ENCODE measurements around the gene ZNF593. TPM values are rescaled to one million over a fixed set of nuclear protein-coding genes. Genes with fewer than 3 reads are reported as not detected.

ZNF593 gene
- total RNA-seq, 1 donor from 2014 or later, result 18.7 TPM

DNA sequence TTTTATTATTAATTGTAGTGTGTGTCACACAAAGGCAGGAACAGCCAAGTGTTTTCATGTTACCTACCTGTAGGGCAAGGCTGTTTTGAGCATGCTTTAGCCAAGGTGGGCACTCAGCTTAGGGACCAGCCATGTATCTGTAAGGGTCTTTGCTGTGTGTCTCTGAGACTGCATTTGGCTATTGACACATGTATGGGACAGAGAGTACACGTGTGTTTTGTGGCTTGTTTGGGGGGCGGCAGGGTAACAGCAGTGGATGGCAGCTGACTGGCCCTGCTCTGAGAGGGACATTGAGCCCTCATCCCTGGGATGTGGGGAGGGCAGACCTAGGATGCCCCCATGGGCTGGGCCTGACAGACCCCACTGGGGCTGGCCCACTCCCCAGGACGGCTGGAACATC lies 27.6 kb downstream of the ZNF593 start:
- Histone ChIP-seq H3K4me3 (no peak overlapping the region), H3K27ac (no peak overlapping the region), H3K36me3 (no peaks in the 10 kb centered on the region), H3K27me3 (no peaks in the 10 kb centered on the region), H3K4me1 (peaks cover 12% of the 10 kb centered on the region), H3K9me3 (no peaks in the 10 kb centered on the region)
- intact Hi-C loops (cut with DNase I), result no loop called here
- DNase-seq (ENCODE audit: extremely low spot score in 2 of 2), result no peak
- TF ChIP-seq, protein P1, sequence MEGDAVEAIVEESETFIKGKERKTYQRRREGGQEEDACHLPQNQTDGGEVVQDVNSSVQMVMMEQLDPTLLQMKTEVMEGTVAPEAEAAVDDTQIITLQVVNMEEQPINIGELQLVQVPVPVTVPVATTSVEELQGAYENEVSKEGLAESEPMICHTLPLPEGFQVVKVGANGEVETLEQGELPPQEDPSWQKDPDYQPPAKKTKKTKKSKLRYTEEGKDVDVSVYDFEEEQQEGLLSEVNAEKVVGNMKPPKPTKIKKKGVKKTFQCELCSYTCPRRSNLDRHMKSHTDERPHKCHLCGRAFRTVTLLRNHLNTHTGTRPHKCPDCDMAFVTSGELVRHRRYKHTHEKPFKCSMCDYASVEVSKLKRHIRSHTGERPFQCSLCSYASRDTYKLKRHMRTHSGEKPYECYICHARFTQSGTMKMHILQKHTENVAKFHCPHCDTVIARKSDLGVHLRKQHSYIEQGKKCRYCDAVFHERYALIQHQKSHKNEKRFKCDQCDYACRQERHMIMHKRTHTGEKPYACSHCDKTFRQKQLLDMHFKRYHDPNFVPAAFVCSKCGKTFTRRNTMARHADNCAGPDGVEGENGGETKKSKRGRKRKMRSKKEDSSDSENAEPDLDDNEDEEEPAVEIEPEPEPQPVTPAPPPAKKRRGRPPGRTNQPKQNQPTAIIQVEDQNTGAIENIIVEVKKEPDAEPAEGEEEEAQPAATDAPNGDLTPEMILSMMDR (IDR thresholded peaks at IDR 0.05), result no peak
- TF ChIP-seq POLR2AphosphoS5 (IDR thresholded peaks at IDR 0.05; ENCODE audit: insufficient read depth in 1 of 2, low read depth in 1 of 2) (no peak), POLR2A (IDR thresholded peaks at IDR 0.05) (no peak)

DNA sequence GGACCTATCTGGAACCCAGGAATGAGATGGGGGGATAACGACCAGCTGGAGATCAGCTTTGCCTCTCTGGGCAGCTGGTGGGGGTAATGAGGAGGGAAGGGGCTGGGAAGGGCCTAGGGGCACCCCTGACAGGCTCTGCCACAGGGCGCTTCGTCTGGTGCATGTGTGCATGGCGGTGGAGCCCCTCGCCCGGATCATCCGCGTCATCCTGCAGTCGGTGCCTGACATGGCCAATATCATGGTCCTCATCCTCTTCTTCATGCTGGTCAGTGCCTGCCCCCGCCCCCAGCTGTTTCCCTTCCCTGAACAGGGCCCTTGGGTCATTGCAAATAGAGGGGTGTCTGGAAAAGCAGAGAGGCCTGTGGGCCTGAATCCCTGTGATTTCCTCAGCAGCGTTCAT lies 28.1 kb downstream of the ZNF593 start:
- DNase-seq (ENCODE audit: extremely low spot score in 2 of 2), result no peak
- TF ChIP-seq, protein P1 (IDR thresholded peaks at IDR 0.05), result no peak
- no peak for TF ChIP-seq POLR2A (IDR thresholded peaks at IDR 0.05)
- no peak for TF ChIP-seq POLR2AphosphoS5 (IDR thresholded peaks at IDR 0.05; ENCODE audit: insufficient read depth in 1 of 2, low read depth in 1 of 2)
- Histone ChIP-seq H3K9me3 (no peaks in the 10 kb centered on the region), H3K36me3 (no peaks in the 10 kb centered on the region), H3K27me3 (no peaks in the 10 kb centered on the region), H3K4me3 (no peak overlapping the region), H3K27ac (no peak overlapping the region), H3K4me1 (peaks cover 12% of the 10 kb centered on the region)
- intact Hi-C loops (cut with DNase I), result no loop called here

DNA sequence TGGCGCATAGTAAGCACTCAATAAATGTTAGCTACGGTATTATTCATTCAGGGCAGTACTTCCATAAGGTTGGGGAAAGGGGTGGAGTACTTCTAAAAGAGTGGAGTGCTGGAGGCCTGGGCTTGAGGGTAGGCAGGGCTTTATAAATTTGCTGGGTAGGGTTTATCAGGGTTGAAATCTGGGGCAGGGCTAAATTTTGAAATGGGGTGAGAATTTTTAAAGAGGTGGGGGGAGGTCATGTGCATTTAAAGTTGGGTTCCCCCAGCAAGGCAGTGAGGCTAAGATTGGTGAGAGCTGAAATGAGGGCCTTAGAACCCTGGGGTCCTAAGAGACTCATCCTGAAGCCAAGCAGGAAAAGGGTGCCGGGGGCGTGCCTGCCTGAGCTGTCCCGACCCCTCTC lies 30.7 kb downstream of the ZNF593 start:
- no peaks in the 10 kb centered on the region for H3K36me3 ChIP-seq
- H3K27me3 ChIP-seq, result no peaks in the 10 kb centered on the region
- no peak overlapping the region for H3K4me3 ChIP-seq
- H3K27ac ChIP-seq, result no peak overlapping the region
- H3K4me1 ChIP-seq, result peaks cover 12% of the 10 kb centered on the region
- H3K9me3 ChIP-seq, result no peaks in the 10 kb centered on the region
- TF ChIP-seq POLR2A (IDR thresholded peaks at IDR 0.05) (no peak), POLR2AphosphoS5 (IDR thresholded peaks at IDR 0.05; ENCODE audit: insufficient read depth in 1 of 2, low read depth in 1 of 2) (no peak)
- TF ChIP-seq, protein P1 (IDR thresholded peaks at IDR 0.05), result no peak
- intact Hi-C loops (cut with DNase I), result no loop called here
- DNase-seq (ENCODE audit: extremely low spot score in 2 of 2), result no peak

DNA sequence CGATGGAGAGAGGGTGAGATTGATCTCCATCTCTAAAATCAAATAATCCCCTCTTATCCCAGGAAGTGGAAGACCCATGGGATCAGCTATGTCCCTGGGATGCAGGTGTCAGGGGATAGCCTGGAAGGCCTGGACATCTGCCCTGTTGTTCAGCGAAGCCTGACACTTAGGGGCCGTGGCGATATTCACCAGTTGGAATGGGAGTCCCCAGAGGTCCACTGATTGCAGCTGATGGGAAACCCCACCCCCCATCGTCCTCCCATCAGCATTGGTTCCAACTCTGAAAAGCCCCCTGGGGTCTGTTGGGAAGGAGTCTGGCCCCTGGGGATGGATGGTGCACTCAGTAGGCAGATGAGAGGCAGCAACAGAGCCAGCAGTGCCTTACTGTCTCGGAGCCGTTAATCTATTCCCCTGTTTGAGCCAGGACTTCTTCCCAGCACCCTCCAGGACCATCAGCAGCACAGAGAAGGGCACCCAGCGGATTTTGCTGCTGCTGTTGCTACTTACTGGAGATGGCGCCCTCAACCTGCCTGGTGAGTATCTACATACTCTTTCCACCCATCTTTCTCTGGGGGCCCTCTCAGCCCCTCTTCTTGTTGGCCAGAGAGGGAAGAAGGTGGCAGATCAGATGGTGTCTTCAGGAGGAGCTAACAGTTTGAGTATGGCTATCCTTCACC lies 34.1 kb downstream of the ZNF593 start:
- no peak overlapping the region for H3K27ac ChIP-seq
- TF ChIP-seq POLR2AphosphoS5 (IDR thresholded peaks at IDR 0.05; ENCODE audit: insufficient read depth in 1 of 2, low read depth in 1 of 2) (no peak), POLR2A (IDR thresholded peaks at IDR 0.05) (no peak)
- TF ChIP-seq, protein P1 (IDR thresholded peaks at IDR 0.05), result no peak
- H3K36me3 ChIP-seq, result no peaks in the 10 kb centered on the region
- intact Hi-C loops (cut with DNase I), result no loop called here
- H3K27me3 ChIP-seq, result no peaks in the 10 kb centered on the region
- no peak overlapping the region for H3K4me3 ChIP-seq
- no peak for DNase-seq (ENCODE audit: extremely low spot score in 2 of 2)
- peaks cover 12% of the 10 kb centered on the region for H3K4me1 ChIP-seq
- H3K9me3 ChIP-seq, result no peaks in the 10 kb centered on the region

DNA sequence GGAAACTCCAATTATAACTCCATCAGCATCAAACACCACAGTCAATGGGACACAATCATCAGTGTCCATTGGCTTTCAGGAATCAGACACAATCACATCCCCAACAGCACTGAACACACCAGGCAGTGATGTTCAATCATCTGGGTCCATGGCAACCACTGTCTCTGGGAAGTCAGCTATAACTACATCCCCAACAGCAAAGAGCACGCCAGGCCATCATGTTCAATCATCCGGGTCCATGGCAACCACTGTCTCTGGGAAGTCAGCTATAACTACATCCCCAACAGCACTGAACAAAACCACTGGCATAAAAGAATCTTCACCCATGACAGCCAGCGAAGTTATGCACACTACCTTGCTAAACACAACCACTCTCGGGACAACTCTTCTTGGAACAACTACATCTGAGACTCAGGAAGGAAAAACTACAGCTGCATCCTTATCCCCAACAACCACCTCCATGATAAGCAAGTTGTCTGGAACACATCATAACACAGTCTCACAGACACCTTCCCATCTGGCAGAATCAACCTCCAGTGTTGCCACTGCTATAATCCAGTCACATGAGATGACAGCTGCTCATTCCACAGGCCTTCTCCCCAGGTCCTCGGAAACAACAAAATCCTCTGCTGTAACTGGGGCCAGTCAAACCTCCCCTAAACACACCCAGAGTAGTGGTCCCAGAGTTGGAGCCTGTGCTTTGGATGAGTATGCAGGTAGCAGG lies 40.6 kb downstream of the ZNF593 start:
- intact Hi-C loops (cut with DNase I), result no loop called here
- no peaks in the 10 kb centered on the region for H3K36me3 ChIP-seq
- no peaks in the 10 kb centered on the region for H3K27me3 ChIP-seq
- no peak for DNase-seq (ENCODE audit: extremely low spot score in 2 of 2)
- H3K4me1 ChIP-seq, result no peaks in the 10 kb centered on the region
- no peak overlapping the region for H3K4me3 ChIP-seq
- H3K9me3 ChIP-seq, result no peaks in the 10 kb centered on the region
- H3K27ac ChIP-seq, result no peak overlapping the region
- TF ChIP-seq POLR2A (IDR thresholded peaks at IDR 0.05) (no peak), POLR2AphosphoS5 (IDR thresholded peaks at IDR 0.05; ENCODE audit: insufficient read depth in 1 of 2, low read depth in 1 of 2) (no peak)
- TF ChIP-seq, protein P1 (IDR thresholded peaks at IDR 0.05), result no peak

All from vagina (tissue), 2 donors.